ENCODE data around the gene FAM124A.
"Not testable (repeated sequence)": the region's sequence is repeated elsewhere in the genome, so short reads cannot be mapped to it uniquely, and the experiment has no call there.

- not testable (repeated sequence) for TF ChIP-seq ETV6 (conservative IDR thresholded peaks at IDR 0.05 in 1 of 2, IDR thresholded peaks at IDR 0.05 in 1 of 2; ENCODE audit: borderline replicate concordance in 1 of 2, low read depth in 1 of 2); ZBTB11 (CRISPR knock-in tag; IDR thresholded peaks at IDR 0.05); MYB (IDR thresholded peaks at IDR 0.05; ENCODE audit: borderline replicate concordance, low read depth, low read length); POLR2AphosphoS2 (IDR thresholded peaks at IDR 0.05; ENCODE audit: low read depth, low read length); CTCF (IDR thresholded peaks at IDR 0.05 in 2 of 3, conservative IDR thresholded peaks at IDR 0.05 in 1 of 3; ENCODE audit: control insufficient read depth in 2 of 3, extremely low read depth in 1 of 3, insufficient read depth in 1 of 3, low read depth in 3 of 3, low read length in 3 of 3); TAF1 (IDR thresholded peaks at IDR 0.05; ENCODE audit: borderline replicate concordance, low read depth, low read length); FOXM1 (IDR thresholded peaks at IDR 0.05; ENCODE audit: low read depth, low read length); SRF (IDR thresholded peaks at IDR 0.05; ENCODE audit: low read depth in 2 of 2, low read length in 2 of 2); NFIC (IDR thresholded peaks at IDR 0.05; ENCODE audit: low read depth, low read length); FOXK2 (IDR thresholded peaks at IDR 0.05)
These were observed 66.1 kb downstream of the FAM124A start for GRCh38 chr13:51288254-51288653.

All from GM12878 (cell line).